K562 (cell line): Measurements from ENCODE around the gene SCN1B. TPM values are rescaled to one million over a fixed set of nuclear protein-coding genes. Genes with fewer than 3 reads are reported as not detected.

ENCODE experiments used
- ATAC-seq: fragments of 200-7000 bp; cut with Tn5 transposase; 3 replicates; pipeline ENCODE4 v1.9.1; 2020; ENCODE audit warnings: moderate library complexity
- BruUV-seq: library from RNA; stranded (reverse); fragments of 400-500 nt; replicated peaks from 2 replicates; lab custom pipeline; 2021; lab: Mats Ljungman, UMichigan
- CTCF ChIA-PET: fragments of 300-600 bp; formaldehyde crosslinking; extraction: SDS; loops from one replicate; lab custom pipeline; 2021; ENCODE audit warnings: low intra/inter-chr PET ratio; lab: Yijun Ruan, JAX
- POLR2A ChIA-PET: fragments of 300-600, 350-650 bp; sonication (Branson Sonifier 250); formaldehyde crosslinking; extraction: SDS; loops from one replicate; lab custom pipeline; 2021; ENCODE audit warnings: antibody characterized with exemption, inconsistent platforms; lab: Yijun Ruan, JAX
- DNase-seq, 4 experiments: peaks; one replicate each; pipeline versions ENCODE4 v3.0.0 to v3.0.0-alpha.2; 2011 to 2018; ENCODE audit warnings: low spot score in 3 of 4, mixed read lengths in 3 of 4; ENCODE audit errors: extremely low read depth in 1 of 4
- FAIRE-seq: peaks from 2 replicates; lab custom pipeline; 2011; peaks lifted over from hg19 to GRCh38; lab: Jason Lieb, UNC
- H2AFZ ChIP-seq: 2 replicates; pipeline ENCODE4 v1.6.0; 2011; ENCODE audit warnings: low read depth, low read length, control low read depth, inconsistent platforms
- H3K27ac ChIP-seq: fragments of 200-600 bp; 3 replicates; pipeline ENCODE4 v1.8.0; 2011; ENCODE audit warnings: low read depth, mild to moderate bottlenecking, control low read depth, inconsistent platforms, low read length, moderate library complexity, mixed read lengths; ENCODE audit errors: extremely low read depth
- H3K27me3 ChIP-seq, 2 experiments: fragments of 300-600 bp in 1 of 2; 2 replicates in 1 of 2; 3 replicates in 1 of 2; pipeline versions ENCODE4 v1.6.0 to v1.8.0; 2011; ENCODE audit warnings: inconsistent platforms in 2 of 2, low read length in 2 of 2, mild to moderate bottlenecking in 1 of 2, mixed read lengths in 1 of 2, moderate library complexity in 1 of 2; ENCODE audit not compliant: control insufficient read depth in 2 of 2, insufficient read depth in 2 of 2
- H3K36me3 ChIP-seq: fragments of 300-600 bp; 3 replicates; pipeline ENCODE4 v1.8.0; 2011; ENCODE audit warnings: mild to moderate bottlenecking, low read length, inconsistent platforms; ENCODE audit not compliant: control insufficient read depth, insufficient read depth
- H3K4me1 ChIP-seq, 2 experiments: fragments of 200-600 bp in 1 of 2; replicated peaks in 1 of 2; 2 replicates in 1 of 2; 3 replicates in 1 of 2; pipeline versions ENCODE4 v1.5.1 to v1.8.0; 2011; ENCODE audit warnings: inconsistent platforms in 2 of 2, low read length in 2 of 2, mild to moderate bottlenecking in 1 of 2, mixed read lengths in 1 of 2, moderate library complexity in 1 of 2; ENCODE audit not compliant: control insufficient read depth in 2 of 2, insufficient read depth in 2 of 2
- H3K4me2 ChIP-seq: 2 replicates; pipeline ENCODE4 v1.6.1; 2011; ENCODE audit warnings: low read length, control low read depth, inconsistent platforms, mixed read lengths; ENCODE audit not compliant: insufficient read depth
- H3K4me3 ChIP-seq: fragments of 200-600 bp; sonication (generic), shearing (Covaris generic); 2 replicates; pipeline ENCODE4 v1.5.1; 2016; ENCODE audit warnings: control low read depth, inconsistent platforms
- H3K79me2 ChIP-seq: fragments of 200-600 bp; 3 replicates; pipeline ENCODE4 v1.8.0; 2011; ENCODE audit warnings: low read length, inconsistent platforms; ENCODE audit not compliant: control insufficient read depth, insufficient read depth
- H3K9ac ChIP-seq, 2 experiments: 2 replicates each; pipeline versions ENCODE4 v1.6.0 to v1.6.1; 2011; ENCODE audit warnings: low read depth in 2 of 2, low read length in 2 of 2, control low read depth in 1 of 2, inconsistent platforms in 1 of 2, mild to moderate bottlenecking in 1 of 2, mixed read lengths in 1 of 2; ENCODE audit not compliant: insufficient read depth in 1 of 2
- H3K9me1 ChIP-seq: one replicate; pipeline ENCODE4 v1.6.0; 2011; ENCODE audit warnings: inconsistent platforms, mild to moderate bottlenecking, low read length, moderate library complexity; ENCODE audit not compliant: control insufficient read depth, insufficient read depth
- H3K9me3 ChIP-seq: replicated peaks from 2 replicates; pipeline ENCODE4 v1.5.1; 2011; ENCODE audit warnings: low read depth, low read length, inconsistent platforms; ENCODE audit not compliant: control insufficient read depth, insufficient read depth
- H4K20me1 ChIP-seq: replicated peaks from 2 replicates; pipeline ENCODE4 v1.6.1; 2011; ENCODE audit warnings: low read length, inconsistent platforms, mixed read lengths; ENCODE audit not compliant: control insufficient read depth, insufficient read depth
- BRD9 ChIP-seq: fragments of 450-650 bp; IDR thresholded peaks from 2 replicates; pipeline ENCODE4 v1.6.1; 2018; ENCODE audit warnings: low read depth; ENCODE audit not compliant: partially characterized antibody
- CREBBP ChIP-seq: IDR thresholded peaks from one replicate; pipeline ENCODE4 v1.6.1; 2012; ENCODE audit warnings: low read depth, mild to moderate bottlenecking, control low read depth, inconsistent platforms, low read length
- CSDE1 ChIP-seq, 2 experiments: fragments of 450-650 bp; IDR thresholded peaks; 2 replicates each; pipeline ENCODE4 v1.6.1; 2016; ENCODE audit warnings: mild to moderate bottlenecking in 1 of 2
- DMBX1 ChIP-seq: fragments of 250-450 bp; sonication (Bioruptor Pico); IDR thresholded peaks from 2 replicates; pipeline ENCODE4 v1.8.0; 2022; ENCODE audit warnings: inconsistent platforms, mild to moderate bottlenecking, moderate library complexity, borderline replicate concordance
- E2F4 ChIP-seq: sonication (generic); formaldehyde crosslinking; IDR thresholded peaks from 2 replicates; pipeline ENCODE4 v1.8.0; 2022; ENCODE audit warnings: mild to moderate bottlenecking, low read depth, missing genetic modification reagents
- ELF1 ChIP-seq: fragments of 200-800 bp; sonication (Bioruptor generic); IDR thresholded peaks from 2 replicates; pipeline ENCODE4 v1.6.1; 2016; ENCODE audit warnings: missing genetic modification characterization, missing compliant biosample characterization
- FOXA1 ChIP-seq: fragments of 450-650 bp; IDR thresholded peaks from 2 replicates; pipeline ENCODE4 v1.6.1; 2016; ENCODE audit warnings: mild to moderate bottlenecking, borderline replicate concordance
- HDGF ChIP-seq: fragments of 450-650 bp; IDR thresholded peaks from 2 replicates; pipeline ENCODE4 v1.6.1; 2016
- HIVEP1 ChIP-seq: fragments of 250-450 bp; sonication (Bioruptor Pico); IDR thresholded peaks from 2 replicates; pipeline ENCODE4 v1.4.0; 2020; ENCODE audit warnings: mild to moderate bottlenecking
- MTA3 ChIP-seq: fragments of 450-650 bp; formaldehyde crosslinking; IDR thresholded peaks from 2 replicates; pipeline ENCODE4 v1.6.1; 2017; ENCODE audit warnings: mild to moderate bottlenecking, borderline replicate concordance
- SRSF7 ChIP-seq: fragments of 200-400 bp; formaldehyde crosslinking; optimal IDR thresholded peaks from 2 replicates; pipeline ENCODE3; 2017; ENCODE audit warnings: mild to moderate bottlenecking, low read depth, low read length
- STAT5B ChIP-seq: fragments of 250-450 bp; sonication (Bioruptor Pico); IDR thresholded peaks from 2 replicates; pipeline ENCODE4 v1.8.0; 2021; ENCODE audit warnings: mild to moderate bottlenecking, inconsistent platforms
- TCF15 ChIP-seq: fragments of 250-450 bp; sonication (Bioruptor Pico); IDR thresholded peaks from 2 replicates; pipeline ENCODE4 v1.8.0; 2022; ENCODE audit warnings: moderate library complexity, mild to moderate bottlenecking, inconsistent platforms
- TCF3 ChIP-seq: sonication (generic); formaldehyde crosslinking; IDR thresholded peaks from 2 replicates; pipeline ENCODE4 v1.4.0; 2020; ENCODE audit warnings: mild to moderate bottlenecking, missing genetic modification reagents
- ZBTB1 ChIP-seq: sonication (generic); formaldehyde crosslinking; IDR thresholded peaks from 2 replicates; pipeline ENCODE4 v1.8.1; 2023; ENCODE audit warnings: missing genetic modification reagents, low read depth, mild to moderate bottlenecking, borderline replicate concordance
- ZNF609 ChIP-seq: sonication (generic); formaldehyde crosslinking; IDR thresholded peaks from 2 replicates; pipeline ENCODE4 v1.8.1; 2023; ENCODE audit warnings: missing genetic modification reagents, mild to moderate bottlenecking, borderline replicate concordance
- ZZZ3 ChIP-seq: fragments of 450-650 bp; IDR thresholded peaks from 2 replicates; pipeline ENCODE4 v1.6.1; 2016; ENCODE audit warnings: antibody characterized with exemption, mild to moderate bottlenecking, moderate library complexity
- WGBS: fragments of 100-300 bp; shearing (Covaris generic); methylation state at CpG from one replicate; pipeline ENCODE4 v1.1.6; 2016; ENCODE audit warnings: low coverage, mixed read lengths; ENCODE audit not compliant: insufficient coverage; ENCODE audit errors: missing lambda C conversion rate; 5-methylcytosine and 5-hydroxymethylcytosine counted together
- in situ Hi-C: fragments of 300-500 bp; cut with MboI; formaldehyde crosslinking; loops from 4 replicates; pipeline ENCODE4 v1.15.0; 2018; ENCODE audit warnings: inconsistent platforms, mixed read lengths
- intact Hi-C: fragments of 100-400 bp; cut with micrococcal nuclease; formaldehyde crosslinking; loops from 2 replicates; pipeline ENCODE4 v1.14.2; 2022
- polyA plus RNA-seq, 8 experiments: library from polyadenylated mRNA; depleted of rRNA in 4 of 8; stranded (reverse) in 5 of 8; unstranded in 3 of 8; fragments of >200 nt; fragmentation: Nextera tagmentation in 2 of 8; fragmentation: Illumina TruSeq in 1 of 8; extraction: Ambion mirVana in 2 of 8; extraction: Trizol in 1 of 8; gene quantifications; 2 replicates each; pipeline versions ENCODE4 v1.2.1 to v1.2.3, GENCODE V29; 2011 to 2014; ENCODE audit warnings: inconsistent platforms in 1 of 8, missing spikeins in 1 of 8
- total RNA-seq, 7 experiments: library from RNA; depleted of rRNA in 6 of 7; stranded (reverse); fragments of >200 nt in 6 of 7; fragmentation: Illumina TruSeq in 2 of 7; extraction: Trizol in 2 of 7; gene quantifications; 2 replicates each; pipeline versions ENCODE4 v1.2.1 to v1.2.3, GENCODE V29; 2011 to 2021; ENCODE audit warnings: low replicate concordance in 1 of 7

Gene SCN1B
- total and polyA plus RNA-seq, 9 of the 15 experiments (the other 6 are each of a cell fraction or from before 2014, with no cell fraction given): 0.03 to 2.5 (median 0.91) TPM

GRCh38 chr19:35006999-35007365, 23.3 kb upstream of the SCN1B start:
- ChIA-PET CTCF (no interaction called here), POLR2A (interaction anchor here (1.2 to 1.3 kb wide), 2 partner anchors 8 to 168 kb away, joined by 3 read pairs; no protein-coding TSS in a partner anchor)
- peaks cover 46% of the 10 kb centered on the region for H3K79me2 ChIP-seq
- intact Hi-C loops (no loop called here), in situ Hi-C loops (no loop called here)
- peak overlapping the region in 1 of 2 experiments; percentile 36; a peak in 1 of 4 replicates for H3K9ac ChIP-seq
- FAIRE-seq: no peak
- DNase-seq: no peak
- no peak overlapping the region for H3K4me2 ChIP-seq
- H2AFZ ChIP-seq: no peak overlapping the region
- WGBS: 98% methylated on average over 5 of the region's 5 CpGs
- H3K36me3 ChIP-seq: peaks cover 78% of the 10 kb centered on the region; the same call in 2 of the 3 replicates
- no peak overlapping the region for H3K4me3 ChIP-seq
- TF ChIP-seq ZNF609 (CRISPR knock-in tag) (no peak), CSDE1 (IDR thresholded peaks at IDR 0.05) (no peak), CREBBP (no peak), ZBTB1 (CRISPR knock-in tag) (no peak), HIVEP1 (no peak), BRD9 (no peak), ZZZ3 (no peak), SRSF7 (no peak), TCF3 (CRISPR knock-in tag) (no peak), ELF1 (tag) (no peak), E2F4 (CRISPR knock-in tag) (no peak), HDGF (no peak), STAT5B (CRISPR knock-in tag) (no peak), FOXA1 (no peak), DMBX1 (no peak), MTA3 (no peak), TCF15 (CRISPR knock-in tag) (no peak)
- H3K27me3 ChIP-seq: no peaks in the 10 kb centered on the region
- H4K20me1 ChIP-seq: peaks cover 6% of the 10 kb centered on the region
- no peaks in the 10 kb centered on the region for H3K9me3 ChIP-seq
- H3K4me1 ChIP-seq: peaks cover 16 to 42% of the 10 kb centered on the region in 2 experiments
- no TSS peak for BruUV-seq
- no peak overlapping the region for H3K27ac ChIP-seq
- ATAC-seq: no peak
- no peaks in the 10 kb centered on the region for H3K9me1 ChIP-seq
